GM13977 (cell line): Measurements from ENCODE around the gene VPREB1.
"Not testable (repeated sequence)": the region's sequence is repeated elsewhere in the genome, so short reads cannot be mapped to it uniquely, and the experiment has no call there.

ENCODE experiments used
- DNase-seq: peaks from one replicate; pipeline ENCODE4 v3.0.0; 2012; ENCODE audit warnings: low spot score
- CTCF ChIP-seq: IDR thresholded peaks from 2 replicates; pipeline ENCODE4 v1.5.1; 2012; ENCODE audit warnings: mild to moderate bottlenecking, control low read depth; ENCODE audit not compliant: insufficient read depth; ENCODE audit errors: extremely low read depth, missing control alignments
- in situ Hi-C: fragments of 300-500 bp; cut with MboI; formaldehyde crosslinking; loops from one replicate; pipeline ENCODE4 v1.12.0; 2022; ENCODE audit warnings: low sequenced_read_pairs, low pct_unique_long_range_greater_than_20kb, mixed read lengths, inconsistent platforms; ENCODE audit not compliant: unreplicated experiment

The VPREB1 gene

GRCh38 chr22:22245256-22245909 is 797 bp downstream of the VPREB1 start:
- TF ChIP-seq CTCF = no peak
- in situ Hi-C loops = no loop called here
- no peak for DNase-seq

- DNase-seq = no peak
- TF ChIP-seq CTCF = no peak
- in situ Hi-C loops = no loop called here
Measured at GRCh38 chr22:22245935-22246525, 1.4 kb downstream of the VPREB1 start.

GRCh38 chr22:22246706-22247105 is 2.1 kb downstream of the VPREB1 start:
- in situ Hi-C loops = no loop called here
- no peak for DNase-seq
- no peak for TF ChIP-seq CTCF

GRCh38 chr22:22248878-22249277 is 4.3 kb downstream of the VPREB1 start:
- no peak for TF ChIP-seq CTCF
- in situ Hi-C loops = no loop called here

GRCh38 chr22:22250651-22251050 is 6.1 kb downstream of the VPREB1 start:
- in situ Hi-C loops = not testable (repeated sequence)

More at GRCh38 chr22:22248878-22249277, 4.3 kb downstream of the VPREB1 start:
- DNase-seq = no peak

GRCh38 chr22:22256133-22256532 is 11.5 kb downstream of the VPREB1 start:
- in situ Hi-C loops, DNase-seq: not testable (repeated sequence)

More at GRCh38 chr22:22250651-22251050, 6.1 kb downstream of the VPREB1 start:
- DNase-seq = not testable (repeated sequence)

GRCh38 chr22:22258597-22259415 is 14.2 kb downstream of the VPREB1 start:
- in situ Hi-C loops, DNase-seq: not testable (repeated sequence)

- DNase-seq, in situ Hi-C loops: not testable (repeated sequence)
Measured at GRCh38 chr22:22260169-22260568, 15.6 kb downstream of the VPREB1 start.

- DNase-seq, in situ Hi-C loops: not testable (repeated sequence)
Measured at GRCh38 chr22:22260586-22260985, 16.0 kb downstream of the VPREB1 start.

- in situ Hi-C loops, DNase-seq: not testable (repeated sequence)
Measured at GRCh38 chr22:22262332-22263074, 17.9 kb downstream of the VPREB1 start.

GRCh38 chr22:22263823-22264222 is 19.2 kb downstream of the VPREB1 start:
- in situ Hi-C loops, DNase-seq: not testable (repeated sequence)

GRCh38 chr22:22270036-22270676 is 25.6 kb downstream of the VPREB1 start:
- in situ Hi-C loops, DNase-seq: not testable (repeated sequence)
